ENCODE measurements around the gene DOCK1. TPM values are rescaled to one million over a fixed set of nuclear protein-coding genes. Genes with fewer than 3 reads are reported as not detected.

Gene DOCK1
- total RNA-seq, 4 donors from 2014 or later = 31.3 to 82.3 (median 44.1) TPM

DNA sequence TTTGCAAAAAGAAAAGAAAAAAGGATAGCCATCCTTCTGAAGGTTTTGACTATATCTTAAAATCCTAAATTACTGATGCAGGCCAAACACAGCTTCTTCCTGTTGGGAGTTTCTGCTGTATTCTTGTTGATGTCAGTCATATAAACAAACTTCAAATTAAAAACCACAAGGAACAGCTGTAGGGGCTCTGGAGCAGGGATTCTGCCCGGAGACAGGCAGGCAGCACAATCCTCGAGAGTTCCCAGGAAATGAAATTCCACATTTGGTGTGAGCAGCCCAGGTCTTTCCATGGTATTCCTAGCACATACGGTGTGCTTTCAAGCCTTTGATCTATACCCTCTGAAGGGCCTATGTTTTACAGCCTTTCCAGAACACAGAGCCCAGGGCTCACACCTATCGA lies 248.0 kb downstream of the DOCK1 start:
- TF ChIP-seq, protein P1, sequence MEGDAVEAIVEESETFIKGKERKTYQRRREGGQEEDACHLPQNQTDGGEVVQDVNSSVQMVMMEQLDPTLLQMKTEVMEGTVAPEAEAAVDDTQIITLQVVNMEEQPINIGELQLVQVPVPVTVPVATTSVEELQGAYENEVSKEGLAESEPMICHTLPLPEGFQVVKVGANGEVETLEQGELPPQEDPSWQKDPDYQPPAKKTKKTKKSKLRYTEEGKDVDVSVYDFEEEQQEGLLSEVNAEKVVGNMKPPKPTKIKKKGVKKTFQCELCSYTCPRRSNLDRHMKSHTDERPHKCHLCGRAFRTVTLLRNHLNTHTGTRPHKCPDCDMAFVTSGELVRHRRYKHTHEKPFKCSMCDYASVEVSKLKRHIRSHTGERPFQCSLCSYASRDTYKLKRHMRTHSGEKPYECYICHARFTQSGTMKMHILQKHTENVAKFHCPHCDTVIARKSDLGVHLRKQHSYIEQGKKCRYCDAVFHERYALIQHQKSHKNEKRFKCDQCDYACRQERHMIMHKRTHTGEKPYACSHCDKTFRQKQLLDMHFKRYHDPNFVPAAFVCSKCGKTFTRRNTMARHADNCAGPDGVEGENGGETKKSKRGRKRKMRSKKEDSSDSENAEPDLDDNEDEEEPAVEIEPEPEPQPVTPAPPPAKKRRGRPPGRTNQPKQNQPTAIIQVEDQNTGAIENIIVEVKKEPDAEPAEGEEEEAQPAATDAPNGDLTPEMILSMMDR (IDR thresholded peaks at IDR 0.05) = no peak
- DNase-seq (ENCODE audit: low spot score) (no peak), ATAC-seq (ENCODE audit: low FRiP score) (no peak)

DNA sequence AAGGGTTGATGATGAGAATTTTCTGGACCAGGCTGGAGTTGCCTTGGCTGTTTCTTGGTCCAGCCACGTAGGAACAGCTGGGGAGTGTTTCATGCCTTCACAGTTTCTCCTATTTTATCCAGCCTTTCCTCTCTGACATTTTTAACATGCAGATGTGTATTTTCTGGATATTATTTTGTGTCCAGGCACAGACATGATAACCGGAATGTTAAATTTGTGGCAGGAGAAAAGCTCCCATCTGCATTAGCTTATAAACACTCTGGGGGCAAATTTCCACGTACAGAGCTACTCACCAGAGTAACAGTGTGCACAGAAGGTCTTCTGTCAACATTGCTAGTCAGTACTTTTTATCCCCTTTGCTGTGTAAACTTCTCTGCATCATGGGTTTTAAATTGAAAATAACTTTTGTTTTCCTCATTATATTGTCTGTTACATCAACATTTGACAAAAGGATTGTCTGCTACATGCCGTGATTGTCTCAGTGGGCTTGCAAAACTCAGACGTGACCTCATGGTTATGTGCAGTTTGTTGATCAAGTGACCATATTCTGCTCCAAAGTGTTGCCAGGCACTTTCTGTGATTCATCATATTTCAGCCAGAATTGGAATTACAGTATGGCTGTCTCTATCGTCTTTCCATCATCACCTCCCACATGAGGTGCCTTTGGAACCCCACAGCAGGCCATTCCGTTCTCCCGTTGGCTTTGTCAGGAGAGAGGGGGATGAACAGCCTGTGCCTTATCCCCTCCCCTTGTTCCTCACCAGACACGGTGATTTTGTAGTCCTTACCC lies 249.8 kb downstream of the DOCK1 start:
- DNase-seq (ENCODE audit: low spot score) (no peak), ATAC-seq (ENCODE audit: low FRiP score) (no peak)
- TF ChIP-seq, protein P1 (IDR thresholded peaks at IDR 0.05) = no peak

DNA sequence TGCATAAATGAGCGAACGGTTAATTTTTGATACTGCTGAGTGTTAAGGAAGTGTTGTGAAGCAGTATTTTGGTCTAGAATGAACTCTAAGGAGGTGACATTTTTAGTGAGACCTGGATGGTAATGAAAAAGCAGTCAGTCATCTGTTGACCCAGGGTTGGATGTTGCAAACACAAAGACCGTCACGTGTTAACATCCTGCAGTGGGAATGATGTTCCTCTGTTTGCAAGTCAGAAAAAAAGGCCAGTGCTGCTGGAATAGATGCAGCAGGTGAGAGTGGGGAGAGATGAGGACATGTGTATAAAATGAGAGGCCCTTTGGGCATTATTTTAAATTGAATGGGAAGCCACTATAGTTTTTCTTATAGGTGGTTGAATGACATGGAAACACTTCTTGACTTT lies 251.9 kb downstream of the DOCK1 start:
- TF ChIP-seq, protein P1 (IDR thresholded peaks at IDR 0.05) = no peak
- DNase-seq (ENCODE audit: low spot score) (no peak), ATAC-seq (ENCODE audit: low FRiP score) (no peak)

DNA sequence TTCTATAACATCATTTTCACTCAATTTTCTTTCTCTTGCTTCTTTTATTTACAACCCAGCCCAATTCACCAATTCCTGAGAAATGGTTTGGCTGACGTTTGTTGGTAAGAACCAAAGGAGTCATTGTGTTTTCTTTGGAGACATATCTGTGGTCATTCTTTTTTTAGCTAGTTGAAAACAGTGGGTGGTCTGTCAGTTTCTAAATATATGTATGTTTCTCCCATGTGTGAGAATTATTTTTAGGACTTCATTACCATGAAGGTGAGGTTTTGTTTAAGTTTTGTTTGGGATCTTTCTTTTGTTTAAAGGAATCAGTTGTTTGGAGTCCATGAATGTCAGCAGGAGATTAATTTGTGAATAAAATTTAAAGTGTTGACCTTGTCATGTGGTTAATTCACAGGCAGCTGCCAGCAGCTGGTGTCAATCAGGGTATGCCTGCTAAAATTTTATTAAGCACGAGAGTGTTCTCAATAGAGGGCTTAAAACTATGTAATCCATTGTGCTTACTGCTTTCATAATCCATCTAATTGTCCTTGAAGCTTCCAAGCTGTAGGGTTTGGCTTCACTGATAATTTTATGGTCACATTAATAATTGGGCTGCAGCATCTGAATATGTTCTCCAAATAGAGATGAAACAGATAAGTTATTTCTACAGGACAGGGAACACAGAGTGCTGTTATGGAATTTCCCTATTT lies 252.4 kb downstream of the DOCK1 start:
- ATAC-seq (ENCODE audit: low FRiP score) (no peak), DNase-seq (ENCODE audit: low spot score) (no peak)
- TF ChIP-seq, protein P1 (IDR thresholded peaks at IDR 0.05) = no peak

DNA sequence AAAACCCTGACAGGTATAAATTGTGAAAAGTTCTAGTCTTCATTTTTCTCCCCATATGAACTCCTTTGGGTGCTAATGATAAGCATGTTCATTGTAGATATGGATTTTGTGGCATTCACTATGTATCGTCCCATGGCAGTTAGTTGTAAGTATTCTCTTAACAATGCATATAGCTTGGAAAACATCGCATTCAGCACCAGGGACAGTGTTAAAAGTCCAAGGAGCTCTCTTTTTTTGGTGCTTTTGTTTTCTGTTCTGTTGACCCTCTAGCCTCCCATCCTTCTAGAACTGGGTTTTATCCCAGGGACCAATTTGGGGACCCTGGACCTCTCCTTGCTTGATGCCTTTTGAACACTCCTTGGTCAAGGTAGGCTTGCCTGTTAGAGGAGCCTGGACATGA lies 253.4 kb downstream of the DOCK1 start:
- DNase-seq (ENCODE audit: low spot score) (no peak), ATAC-seq (ENCODE audit: low FRiP score) (no peak)
- TF ChIP-seq, protein P1 (IDR thresholded peaks at IDR 0.05) = no peak

DNA sequence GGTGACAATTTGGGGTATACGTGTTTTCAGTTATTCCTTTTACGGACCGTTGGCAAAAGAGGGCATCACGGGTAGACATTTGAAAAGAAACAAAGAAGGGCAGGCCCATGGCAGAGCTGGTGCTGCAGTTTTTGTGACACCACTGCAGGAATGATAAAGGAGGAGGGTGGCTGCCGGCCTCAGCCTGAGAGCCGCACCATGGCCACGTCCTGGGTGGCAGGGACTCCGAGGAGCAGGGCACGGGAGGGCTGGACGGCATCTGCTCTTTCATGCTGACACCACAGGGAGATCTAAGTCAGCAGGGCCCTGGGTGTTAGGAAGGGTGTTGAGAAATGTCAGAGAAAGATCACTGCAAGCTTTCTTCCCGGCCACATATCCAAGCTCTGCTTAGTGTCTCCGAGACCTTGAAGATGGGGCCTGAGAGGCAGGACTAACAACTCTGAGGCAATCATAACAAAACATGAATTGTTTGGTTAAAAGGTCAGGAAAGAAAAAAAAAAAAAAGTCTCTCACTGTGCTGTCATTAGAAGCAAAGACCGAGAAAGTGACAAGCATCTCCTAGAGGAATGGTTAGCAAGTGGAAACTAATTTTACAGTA lies 254.5 kb downstream of the DOCK1 start:
- ATAC-seq (ENCODE audit: low FRiP score) (no peak), DNase-seq (ENCODE audit: low spot score) (no peak)
- TF ChIP-seq, protein P1 (IDR thresholded peaks at IDR 0.05) = no peak

Measured in omental fat pad (tissue), 4 donors.